Hippocampal formation (tissue), 2 donors: ENCODE results near the gene UBE2D2.

Experiments used
- DNase-seq, 2 donors: peaks; one replicate each; lab custom pipeline; 2025; lab: John Stamatoyannopoulos, UW

The UBE2D2 gene

GRCh38 chr5:139676951-139677735 lies 116.0 kb downstream of the UBE2D2 start:
- DNase-seq, result peak; percentile 91 to 95
